Ecto neural progenitor cell (in vitro differentiated cells): ENCODE results near the gene FBXO46.
A peak's percentile ranks its signal among the peaks of the same experiment; 100 is the strongest.

Source experiments
- DNase-seq: peaks from one replicate; pipeline ENCODE4 v3.0.0-alpha.2; 2018; ENCODE audit warnings: low spot score

The FBXO46 gene

GRCh38 chr19:45681391-45682015 lies 49.2 kb downstream of the FBXO46 start:
- DNase-seq, result peak; percentile 92

- DNase-seq, result peak; percentile 90
Observed at GRCh38 chr19:45677351-45678230, 53.1 kb downstream of the FBXO46 start.

- no peak for DNase-seq
Observed at GRCh38 chr19:45676851-45677263, 53.8 kb downstream of the FBXO46 start.

GRCh38 chr19:45674946-45675345 lies 55.8 kb downstream of the FBXO46 start:
- no peak for DNase-seq

GRCh38 chr19:45670670-45671453 lies 59.8 kb downstream of the FBXO46 start:
- DNase-seq, result peak; percentile 94

- no peak for DNase-seq
Observed at GRCh38 chr19:45668342-45668871, 62.3 kb downstream of the FBXO46 start.

- DNase-seq, result peak; percentile 80
Observed at GRCh38 chr19:45667620-45668341, 62.9 kb downstream of the FBXO46 start, which contains the start of gene GIPR. Gene GIPR (plus strand): TSS chr19:45668221. CDS start chr19:45669521, 1,300 bp downstream.

- DNase-seq, result no peak
Observed at GRCh38 chr19:45664575-45664974, 66.1 kb downstream of the FBXO46 start.

- no peak for DNase-seq
Observed at GRCh38 chr19:45663800-45664199, 66.9 kb downstream of the FBXO46 start.

- DNase-seq, result no peak
Observed at GRCh38 chr19:45660636-45661035, 70.1 kb downstream of the FBXO46 start.
